Activated CD8-positive, alpha-beta memory T cell treated with anti-CD3 and anti-CD28 coated beads for 4 hours (primary cell): ENCODE results near the gene SMURF1.
"Not testable (repeated sequence)": the region's sequence is repeated elsewhere in the genome, so short reads cannot be mapped to it uniquely, and the experiment has no call there.

Experiments used
- DNase-seq, 2 donors: peaks; one replicate each; pipeline ENCODE4 v3.0.0-alpha.2; 2020; ENCODE audit warnings: low read depth in 2 of 2

The SMURF1 gene

GRCh38 chr7:99143853-99144672 is at the start of gene SMURF1:
Gene SMURF1 (minus strand): TSS chr7:99144108. CDS start chr7:99143780, 328 bp downstream.
- peak in 1 of 2 donors; percentile 34 for DNase-seq

GRCh38 chr7:99191869-99192596 is 48.1 kb upstream of the SMURF1 start:
- no peak for DNase-seq

- no peak for DNase-seq
Observed at GRCh38 chr7:99190359-99191009, 46.6 kb upstream of the SMURF1 start.

DNA sequence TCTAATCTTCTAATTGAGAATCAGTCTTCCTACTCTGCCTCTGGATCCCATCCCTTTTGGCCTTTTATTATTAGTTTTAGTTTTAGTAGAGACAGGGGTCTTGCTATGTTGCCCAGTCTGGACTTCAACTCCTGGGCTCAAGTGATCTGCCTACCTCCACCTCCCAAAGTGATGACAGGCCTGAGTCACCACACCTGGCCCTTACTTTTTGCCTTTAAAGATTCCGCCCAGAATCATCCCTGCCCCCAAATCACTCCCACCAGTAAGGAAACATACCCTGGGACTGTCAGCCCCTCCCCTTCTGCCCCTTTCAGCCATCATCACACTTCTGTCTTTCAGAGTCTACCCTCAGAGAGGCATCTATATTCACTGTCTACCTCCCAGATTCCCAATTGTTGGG is 45.3 kb upstream of the SMURF1 start:
- DNase-seq: no peak

DNA sequence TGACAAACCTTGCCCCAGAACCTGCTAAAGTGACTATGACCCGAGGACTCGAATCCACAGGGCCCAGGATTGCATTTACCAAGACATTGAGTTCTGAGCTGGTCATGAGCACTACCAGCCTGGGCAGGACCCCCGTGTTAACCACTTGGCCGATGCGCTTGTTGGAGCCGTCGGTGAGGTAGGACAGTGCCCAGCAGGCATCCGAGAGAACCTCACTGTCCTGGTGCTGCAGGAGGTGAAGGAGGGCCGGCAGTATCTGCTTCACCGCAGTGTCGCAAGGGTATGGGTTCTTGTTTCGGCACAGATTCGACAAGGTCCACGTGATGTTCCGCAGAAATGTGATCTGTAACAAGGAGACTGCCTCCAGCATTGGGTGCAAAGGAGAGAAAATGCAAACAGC is 44.3 kb upstream of the SMURF1 start:
- no peak for DNase-seq

DNA sequence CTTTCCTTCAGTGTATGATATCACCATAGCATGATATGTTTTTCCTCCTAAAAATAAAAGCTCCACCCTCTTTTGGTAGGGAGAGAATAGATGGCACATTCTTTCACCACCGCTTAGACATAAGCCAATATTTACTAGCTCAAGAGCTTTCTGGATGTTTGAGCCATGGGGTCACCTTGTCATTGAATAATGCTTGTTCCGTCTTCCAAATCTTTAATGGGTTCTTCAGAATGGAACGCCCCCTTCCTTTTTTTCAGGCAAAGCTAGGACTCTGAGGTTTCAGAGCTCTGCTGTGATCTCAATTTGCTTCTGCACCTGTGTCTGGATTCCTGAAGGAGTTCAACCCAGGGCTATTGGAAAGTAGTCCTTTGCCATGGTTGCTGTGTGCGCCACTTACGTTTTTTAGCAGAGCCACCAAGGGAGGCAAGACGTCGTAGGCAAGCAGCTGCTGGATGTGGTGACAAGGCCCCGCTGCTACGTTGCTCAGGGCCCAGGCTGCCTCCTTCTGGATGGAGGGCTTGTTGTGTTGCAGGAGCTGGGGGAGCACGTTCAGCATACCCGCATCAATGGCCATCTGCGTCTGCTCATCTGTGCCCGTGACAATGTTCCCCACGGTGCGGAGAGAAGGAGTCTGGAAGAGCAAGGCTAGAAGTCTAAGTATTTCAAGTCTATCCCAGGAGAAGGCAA is 40.8 kb upstream of the SMURF1 start:
- DNase-seq: no peak

- no peak for DNase-seq
Observed at GRCh38 chr7:99180067-99180650, 36.3 kb upstream of the SMURF1 start.

GRCh38 chr7:99177165-99177564 is 33.3 kb upstream of the SMURF1 start:
- no peak for DNase-seq

GRCh38 chr7:99173787-99174186 is 29.9 kb upstream of the SMURF1 start:
- no peak for DNase-seq

GRCh38 chr7:99171731-99172130 is 27.8 kb upstream of the SMURF1 start:
- no peak for DNase-seq

DNA sequence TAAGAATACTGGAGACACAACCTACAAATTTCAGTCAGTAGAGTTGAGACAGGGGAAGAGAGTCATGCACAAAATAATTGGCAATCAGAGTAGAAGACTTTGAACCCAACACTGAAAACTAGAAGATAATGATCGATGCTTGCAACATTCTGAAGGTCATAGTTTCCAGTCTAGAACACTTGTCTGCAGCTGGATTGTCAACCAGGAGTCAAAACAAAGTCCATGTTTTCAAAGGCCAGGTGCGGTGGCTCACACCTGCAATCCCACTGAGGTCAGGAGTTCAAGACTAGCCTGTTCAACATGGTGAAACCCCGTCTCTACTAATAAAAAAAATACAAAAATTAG is 26.8 kb upstream of the SMURF1 start:
- no peak for DNase-seq

DNA sequence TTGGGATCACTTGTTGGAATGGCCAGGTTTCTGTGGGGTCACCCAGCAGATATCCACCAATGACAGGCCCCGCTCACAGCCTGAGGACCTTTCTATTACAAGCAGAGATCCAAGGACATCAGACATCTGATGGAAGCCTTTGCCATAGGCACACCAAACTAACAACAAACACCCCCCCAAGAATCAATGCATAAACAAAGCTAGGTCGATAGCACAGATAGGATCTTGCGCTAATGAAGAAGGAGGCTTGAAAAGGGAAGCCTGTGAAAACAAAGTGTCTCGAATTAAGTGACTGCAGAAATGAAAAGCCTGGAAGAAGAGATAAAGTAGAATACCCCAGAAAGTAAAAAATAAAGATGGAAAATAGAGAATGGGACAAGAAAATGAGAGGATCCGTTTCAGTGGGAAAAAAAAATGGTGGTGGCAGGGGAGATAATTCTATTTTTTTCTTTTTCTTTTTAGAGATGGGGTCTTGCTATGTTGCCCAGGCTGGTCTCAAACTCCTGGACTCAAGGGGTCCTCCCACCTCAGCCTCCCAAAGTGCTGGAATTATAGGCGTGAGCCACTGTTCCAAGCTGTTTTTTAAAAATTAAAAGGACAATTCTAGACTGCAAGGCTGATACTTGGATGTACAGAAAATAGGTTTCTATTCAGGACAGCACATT is 26.3 kb upstream of the SMURF1 start:
- no peak for DNase-seq

- DNase-seq: no peak
Observed at GRCh38 chr7:99167072-99167471, 23.2 kb upstream of the SMURF1 start.

DNA sequence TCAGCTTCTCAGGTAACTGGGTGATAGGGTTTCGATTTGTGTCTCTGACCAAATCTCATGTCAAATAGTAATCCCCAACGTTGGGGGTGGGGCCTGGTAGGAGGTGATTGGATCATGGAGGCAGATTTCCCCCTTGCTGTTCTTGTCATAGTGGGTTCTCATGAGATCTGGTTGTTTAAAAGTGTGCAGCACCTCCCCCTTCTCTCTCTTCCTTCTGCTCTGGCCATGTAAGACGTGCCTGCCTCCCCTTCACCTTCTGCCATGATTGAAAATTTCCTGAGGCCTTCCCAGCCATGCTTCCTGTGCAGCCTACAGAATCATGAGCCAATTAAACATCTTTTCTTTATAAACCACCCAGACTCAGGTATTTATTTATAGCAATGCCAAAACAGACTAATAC is 21.9 kb upstream of the SMURF1 start:
- no peak for DNase-seq

DNA sequence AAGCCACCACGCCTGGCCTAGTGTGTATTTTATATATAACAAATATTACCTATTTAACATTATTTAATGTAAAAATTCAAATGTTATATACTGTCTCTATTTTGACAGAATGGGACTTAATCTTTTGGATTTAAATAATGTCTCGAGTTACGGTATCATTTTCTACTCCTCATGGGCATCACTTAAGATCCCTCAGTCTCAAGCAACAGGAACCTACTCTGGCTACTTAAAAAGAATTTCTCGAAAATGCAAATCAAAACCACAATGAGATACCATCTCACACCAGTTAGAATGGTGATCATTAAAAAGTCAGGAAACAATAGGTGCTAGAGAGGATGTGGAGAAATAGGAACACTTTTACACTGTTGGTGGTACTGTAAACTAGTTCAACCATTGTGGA is 19.8 kb upstream of the SMURF1 start:
- not testable (repeated sequence) for DNase-seq

DNA sequence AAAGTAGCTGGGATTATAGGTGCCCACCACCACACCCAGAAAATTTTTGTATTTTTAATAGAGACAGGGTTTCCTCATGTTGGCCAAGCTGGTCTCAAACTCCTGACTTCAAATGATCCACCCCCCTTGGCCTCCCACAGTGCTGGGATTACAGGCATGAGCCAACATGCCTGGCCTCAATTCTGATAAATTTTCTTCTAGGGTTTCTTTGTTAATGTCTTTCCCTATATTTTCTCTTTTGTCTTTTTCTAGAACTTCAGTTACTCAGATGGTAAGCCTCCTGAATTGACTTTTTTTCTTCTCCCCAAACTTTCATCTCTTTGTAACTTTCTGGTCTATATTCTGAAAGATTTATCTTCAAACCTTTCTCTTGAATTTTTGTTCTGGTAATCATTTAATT is 12.7 kb upstream of the SMURF1 start:
- DNase-seq: no peak

- no peak for DNase-seq
Observed at GRCh38 chr7:99155211-99155610, 11.3 kb upstream of the SMURF1 start.

DNA sequence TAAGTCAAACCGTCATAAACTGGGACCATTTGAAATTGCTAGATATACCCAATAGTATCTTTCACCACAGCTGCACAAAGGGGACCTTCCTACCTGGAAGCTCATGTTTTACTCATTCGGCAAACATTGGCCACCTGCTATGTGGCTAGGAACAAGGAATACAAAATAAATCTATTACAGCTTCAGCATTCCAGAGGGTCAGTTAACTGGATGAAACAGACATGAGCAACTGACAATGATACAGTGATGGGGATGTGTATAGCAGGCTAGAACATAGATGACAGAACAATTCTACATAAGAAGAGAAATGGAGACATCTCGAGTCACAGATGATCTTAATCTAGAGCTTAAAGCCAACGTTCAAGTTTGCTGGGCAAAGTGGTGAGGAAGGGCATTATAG is 3.1 kb upstream of the SMURF1 start:
- no peak for DNase-seq

GRCh38 chr7:99143521-99143852 is 421 bp downstream of the SMURF1 start:
- DNase-seq: no peak

DNA sequence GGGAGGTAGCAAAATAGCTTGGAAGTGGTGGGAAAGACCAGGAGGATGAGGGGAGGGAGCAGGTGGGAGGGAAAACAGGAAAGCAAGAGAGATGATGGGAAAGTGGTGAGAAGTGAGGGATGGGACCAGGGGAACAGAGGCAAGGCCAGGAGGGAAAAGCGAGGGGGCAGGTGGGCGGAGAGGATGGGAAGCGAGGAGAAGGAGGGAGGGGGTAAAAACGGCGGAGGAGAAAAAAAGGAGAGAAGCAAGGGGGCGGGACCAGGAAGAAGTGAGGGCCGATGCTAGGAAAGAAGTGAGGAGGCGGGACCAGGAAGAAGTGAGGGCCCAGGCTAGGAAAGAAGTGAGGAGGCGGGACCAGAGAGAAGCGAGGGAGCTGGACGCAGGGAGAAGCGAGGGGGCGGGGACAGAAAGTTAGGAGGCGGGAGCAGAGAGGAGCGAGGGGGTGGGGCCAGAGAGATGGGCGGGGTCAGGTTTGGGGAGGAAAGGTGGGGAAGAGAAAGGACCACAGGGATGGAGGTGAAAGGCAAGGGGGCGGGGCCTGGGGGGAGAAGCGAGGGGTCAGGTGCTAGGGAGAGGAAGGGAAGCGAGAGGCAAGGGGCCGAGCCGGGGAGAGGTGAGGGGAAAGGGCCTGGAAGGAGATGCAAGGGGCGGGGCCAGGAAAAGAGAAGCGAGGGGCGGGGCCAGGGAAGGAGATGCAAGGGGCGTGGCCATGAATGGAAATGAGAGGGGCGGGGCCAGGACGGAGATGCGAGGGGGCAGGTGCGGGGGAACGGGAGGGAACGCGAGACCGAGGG is 984 bp downstream of the SMURF1 start:
- DNase-seq: peak; percentile 72 to 77
